OCI-LY7 (cell line): Measurements from ENCODE around the gene GGNBP2. TPM values are rescaled to one million over a fixed set of nuclear protein-coding genes. Genes with fewer than 3 reads are reported as not detected.

ENCODE experiments used
- BruUV-seq: library from RNA; stranded (reverse); fragments of 400-500 nt; replicated peaks from 2 replicates; lab custom pipeline; 2021; lab: Mats Ljungman, UMichigan
- CTCF ChIA-PET: fragments of 300-600 bp; sonication (Branson Sonifier 250); formaldehyde crosslinking; loops from one replicate; lab custom pipeline; 2022; ENCODE audit warnings: antibody characterized with exemption; ENCODE audit not compliant: unreplicated experiment; lab: Charles Lee
- POLR2A ChIA-PET: fragments of 300-600 bp; sonication (Branson Sonifier 250); formaldehyde crosslinking; loops from one replicate; lab custom pipeline; 2022; ENCODE audit warnings: antibody characterized with exemption; lab: Charles Lee
- DNase-seq: peaks from one replicate; pipeline ENCODE4 v3.0.0-alpha.2; 2015; ENCODE audit warnings: low spot score
- H2AFZ ChIP-seq: fragments of 200-600 bp; sonication (generic), shearing (Covaris generic); 2 replicates; pipeline ENCODE4 v1.6.1; 2014; ENCODE audit warnings: mild to moderate bottlenecking, antibody characterized with exemption, low read length, moderate library complexity
- H3K27ac ChIP-seq: fragments of 200-600 bp; sonication (generic); 2 replicates; pipeline ENCODE4 v1.5.1; 2014; ENCODE audit warnings: mixed run types, low read depth, mild to moderate bottlenecking, moderate library complexity, low read length, inconsistent platforms; ENCODE audit not compliant: poor library complexity, severe bottlenecking
- H3K36me3 ChIP-seq: fragments of 200-600 bp; sonication (generic); 2 replicates; pipeline ENCODE4 v1.6.1; 2014; ENCODE audit warnings: mild to moderate bottlenecking, antibody characterized with exemption, low read length, moderate library complexity, mixed read lengths; ENCODE audit not compliant: insufficient read depth
- H3K4me1 ChIP-seq: fragments of 200-600 bp; sonication (generic); 2 replicates; pipeline ENCODE4 v1.5.1; 2014; ENCODE audit warnings: mild to moderate bottlenecking, low read length; ENCODE audit not compliant: insufficient read depth, poor library complexity, severe bottlenecking
- H3K4me2 ChIP-seq: fragments of 200-600 bp; sonication (generic); 2 replicates; pipeline ENCODE4 v1.6.1; 2014; ENCODE audit warnings: mild to moderate bottlenecking, low read length
- H3K4me3 ChIP-seq: fragments of 200-600 bp; sonication (generic); 2 replicates; pipeline ENCODE4 v1.5.1; 2014; ENCODE audit warnings: mild to moderate bottlenecking, low read depth, low read length; ENCODE audit not compliant: poor library complexity, severe bottlenecking
- H3K79me2 ChIP-seq: fragments of 200-600 bp; sonication (generic); 2 replicates; pipeline ENCODE4 v1.6.1; 2016; ENCODE audit warnings: low read depth, mild to moderate bottlenecking, low read length, moderate library complexity, mixed read lengths; ENCODE audit not compliant: insufficient read depth
- H3K9me2 ChIP-seq: fragments of 200-600 bp; sonication (generic); 2 replicates; pipeline ENCODE4 v1.6.1; 2016; ENCODE audit warnings: mild to moderate bottlenecking, low read length, mixed read lengths; ENCODE audit not compliant: insufficient read depth
- H3K9me3 ChIP-seq: fragments of 200-600 bp; sonication (generic); 2 replicates; pipeline ENCODE4 v1.6.1; 2014; ENCODE audit warnings: mild to moderate bottlenecking, mixed run types, low read length, mixed read lengths
- H4K20me1 ChIP-seq: fragments of 200-600 bp; sonication (generic); 2 replicates; pipeline ENCODE4 v1.6.1; 2014; ENCODE audit warnings: mild to moderate bottlenecking, antibody characterized with exemption, low read length, moderate library complexity, mixed read lengths; ENCODE audit not compliant: insufficient read depth
- EZH2phosphoT487 ChIP-seq: fragments of 200-600 bp; sonication (generic); IDR thresholded peaks from 2 replicates; pipeline ENCODE4 v1.6.1; 2018; ENCODE audit warnings: low read depth, borderline replicate concordance, mild to moderate bottlenecking, mixed run types, antibody characterized with exemption, low read length, moderate library complexity, mixed read lengths
- intact Hi-C: fragments of 100-400 bp; cut with micrococcal nuclease; formaldehyde crosslinking; loops from one replicate; pipeline ENCODE4 v1.10.0; 2022; ENCODE audit not compliant: unreplicated experiment
- total RNA-seq, 2 experiments: library from RNA; depleted of rRNA in 1 of 2; stranded (reverse); fragments of >200 nt in 1 of 2; shearing (Covaris generic) in 1 of 2; gene quantifications; 2 replicates each; pipeline ENCODE4 v1.2.3, GENCODE V29; 2014 to 2022
- TF ChIP-seq, protein P1 (sequence below): fragments of 200-600 bp; sonication (generic); conservative IDR thresholded peaks from 2 replicates; pipeline ENCODE4 v1.5.1; 2014; ENCODE audit warnings: mild to moderate bottlenecking, antibody characterized with exemption, low read length, moderate library complexity, mixed read lengths

The GGNBP2 gene
- total RNA-seq, 2 experiments from 2014 or later: 66.5 to 115 TPM

DNA sequence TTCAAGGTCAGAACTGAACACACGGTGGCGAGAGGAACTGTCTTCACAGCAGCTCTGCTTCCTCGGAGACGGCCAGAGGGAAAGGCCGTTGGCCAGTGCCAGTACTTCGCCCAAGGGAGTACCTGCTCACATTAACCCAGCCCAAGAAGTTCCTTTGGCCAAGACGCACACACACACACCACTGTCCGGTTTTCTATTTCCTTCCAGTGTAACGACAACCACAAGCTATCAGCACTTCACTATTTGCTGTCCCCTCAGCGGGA, 744 bp upstream of the GGNBP2 start:
- H3K9me2 ChIP-seq: no peaks in the 10 kb centered on the region
- peak; percentile 72 for DNase-seq
- intact Hi-C loops: loop anchor here (2.0 kb wide), 1 partner anchor 57 kb away; the partner anchor contains the start of gene MRM1
- peaks cover 24% of the 10 kb centered on the region for H3K4me1 ChIP-seq
- H3K4me3 ChIP-seq: peak overlapping the region; percentile 97
- H2AFZ ChIP-seq: peak overlapping the region; percentile 75
- H3K36me3 ChIP-seq: peaks cover 46% of the 10 kb centered on the region
- H3K27ac ChIP-seq: peak overlapping the region; percentile 95
- TF ChIP-seq, protein P1, sequence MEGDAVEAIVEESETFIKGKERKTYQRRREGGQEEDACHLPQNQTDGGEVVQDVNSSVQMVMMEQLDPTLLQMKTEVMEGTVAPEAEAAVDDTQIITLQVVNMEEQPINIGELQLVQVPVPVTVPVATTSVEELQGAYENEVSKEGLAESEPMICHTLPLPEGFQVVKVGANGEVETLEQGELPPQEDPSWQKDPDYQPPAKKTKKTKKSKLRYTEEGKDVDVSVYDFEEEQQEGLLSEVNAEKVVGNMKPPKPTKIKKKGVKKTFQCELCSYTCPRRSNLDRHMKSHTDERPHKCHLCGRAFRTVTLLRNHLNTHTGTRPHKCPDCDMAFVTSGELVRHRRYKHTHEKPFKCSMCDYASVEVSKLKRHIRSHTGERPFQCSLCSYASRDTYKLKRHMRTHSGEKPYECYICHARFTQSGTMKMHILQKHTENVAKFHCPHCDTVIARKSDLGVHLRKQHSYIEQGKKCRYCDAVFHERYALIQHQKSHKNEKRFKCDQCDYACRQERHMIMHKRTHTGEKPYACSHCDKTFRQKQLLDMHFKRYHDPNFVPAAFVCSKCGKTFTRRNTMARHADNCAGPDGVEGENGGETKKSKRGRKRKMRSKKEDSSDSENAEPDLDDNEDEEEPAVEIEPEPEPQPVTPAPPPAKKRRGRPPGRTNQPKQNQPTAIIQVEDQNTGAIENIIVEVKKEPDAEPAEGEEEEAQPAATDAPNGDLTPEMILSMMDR: 0 out of 2 replicates have a peak, but pooled peaks have one; percentile 0
- no peak for TF ChIP-seq EZH2phosphoT487
- H3K4me2 ChIP-seq: peak overlapping the region; percentile 88
- H3K79me2 ChIP-seq: peaks cover 52% of the 10 kb centered on the region
- peaks cover 22% of the 10 kb centered on the region for H4K20me1 ChIP-seq
- CTCF ChIA-PET: interaction anchor here (0.5 kb wide), 1 partner anchor 19 kb away, joined by 3 read pairs; no protein-coding TSS in a partner anchor
- no peaks in the 10 kb centered on the region for H3K9me3 ChIP-seq
- BruUV-seq: no TSS peak
- POLR2A ChIA-PET: no interaction called here

- no TSS peak for BruUV-seq
- H3K79me2 ChIP-seq: peaks cover 63% of the 10 kb centered on the region
- H3K36me3 ChIP-seq: peaks cover 49% of the 10 kb centered on the region
- peak overlapping the region; percentile 95 for H3K27ac ChIP-seq
- DNase-seq: no peak
- POLR2A ChIA-PET: interaction anchor here (0.9 kb wide), 1 partner anchor 9 kb away, joined by 4 read pairs; no protein-coding TSS in a partner anchor
- no peaks in the 10 kb centered on the region for H3K9me3 ChIP-seq
- no peak overlapping the region; the same call in 1 of the 2 replicates for H2AFZ ChIP-seq
- no peak for TF ChIP-seq EZH2phosphoT487
- TF ChIP-seq, protein P1: no peak
- H3K4me3 ChIP-seq: peak overlapping the region; percentile 97
- no peaks in the 10 kb centered on the region for H3K9me2 ChIP-seq
- CTCF ChIA-PET: interaction anchor here (0.6 kb wide), 1 partner anchor 707 kb away, joined by 5 read pairs; no protein-coding TSS in a partner anchor
- intact Hi-C loops: loop anchor here (2.0 kb wide), 1 partner anchor 56 kb away; the partner anchor contains the start of gene MRM1
- H3K4me1 ChIP-seq: peaks cover 35% of the 10 kb centered on the region
- peaks cover 29% of the 10 kb centered on the region for H4K20me1 ChIP-seq
- peak overlapping the region; percentile 75 for H3K4me2 ChIP-seq
Measured at GRCh38 chr17:36545077-36545464, 352 bp downstream of the GGNBP2 start.
